ENCODE results near the gene PEX5L. TPM values are rescaled to one million over a fixed set of nuclear protein-coding genes. Genes with fewer than 3 reads are reported as not detected.

The PEX5L gene
- total RNA-seq, 2 experiments from 2014 or later = not detected

DNA sequence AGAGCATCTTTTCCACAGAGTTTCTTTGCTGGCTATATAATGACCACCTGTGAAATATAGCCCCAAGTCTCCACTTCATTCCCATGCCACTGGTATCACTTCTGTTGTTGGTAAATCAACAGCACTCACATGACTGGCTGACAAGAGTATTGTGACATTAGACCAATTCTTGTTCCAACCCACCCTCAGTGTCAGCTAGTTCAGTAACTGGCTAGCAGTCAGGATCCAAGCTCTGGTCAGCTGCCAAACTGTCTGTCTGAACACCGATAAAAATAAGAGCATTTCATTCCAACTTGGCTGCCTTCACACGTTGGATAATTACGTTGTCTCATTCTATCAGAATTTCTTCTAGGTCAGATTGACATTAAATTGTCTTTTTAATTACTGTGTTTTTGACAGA lies 217.4 kb downstream of the PEX5L start:
- H3K4me1 Mint-ChIP-seq (ENCODE audit: low read depth) = no peaks in the 10 kb centered on the region
- Histone ChIP-seq H3K9me3 (ENCODE audit: control insufficient read depth in 1 of 2, insufficient read depth in 1 of 2, low read length in 2 of 2) (no peaks in the 10 kb centered on the region), H3K4me3 (ENCODE audit: low read length) (no peak overlapping the region), H3K27me3 (ENCODE audit: control insufficient read depth in 1 of 2, insufficient read depth in 2 of 2, low read length in 2 of 2) (peaks cover 0 to 4% of the 10 kb centered on the region in 2 experiments), H3K4me1 (ENCODE audit: insufficient read depth, low read length) (no peaks in the 10 kb centered on the region), H3K27ac (ENCODE audit: low read depth in 1 of 2, low read length in 2 of 2) (no peak overlapping the region), H3K36me3 (ENCODE audit: insufficient read depth, low read length) (no peaks in the 10 kb centered on the region)
- H3K4me3 Mint-ChIP-seq = no peak overlapping the region
- no peak overlapping the region for H3K27ac Mint-ChIP-seq
- CTCF ChIA-PET = no interaction called here
- no peaks in the 10 kb centered on the region for H3K9me3 Mint-ChIP-seq
- DNase-seq = no peak
- no peaks in the 10 kb centered on the region for H3K27me3 Mint-ChIP-seq
- no peak for ATAC-seq (ENCODE audit: poor library complexity)
- POLR2A ChIA-PET = no interaction called here
- H3K36me3 Mint-ChIP-seq (ENCODE audit: low read depth) = no peaks in the 10 kb centered on the region
- TF ChIP-seq, protein P1, sequence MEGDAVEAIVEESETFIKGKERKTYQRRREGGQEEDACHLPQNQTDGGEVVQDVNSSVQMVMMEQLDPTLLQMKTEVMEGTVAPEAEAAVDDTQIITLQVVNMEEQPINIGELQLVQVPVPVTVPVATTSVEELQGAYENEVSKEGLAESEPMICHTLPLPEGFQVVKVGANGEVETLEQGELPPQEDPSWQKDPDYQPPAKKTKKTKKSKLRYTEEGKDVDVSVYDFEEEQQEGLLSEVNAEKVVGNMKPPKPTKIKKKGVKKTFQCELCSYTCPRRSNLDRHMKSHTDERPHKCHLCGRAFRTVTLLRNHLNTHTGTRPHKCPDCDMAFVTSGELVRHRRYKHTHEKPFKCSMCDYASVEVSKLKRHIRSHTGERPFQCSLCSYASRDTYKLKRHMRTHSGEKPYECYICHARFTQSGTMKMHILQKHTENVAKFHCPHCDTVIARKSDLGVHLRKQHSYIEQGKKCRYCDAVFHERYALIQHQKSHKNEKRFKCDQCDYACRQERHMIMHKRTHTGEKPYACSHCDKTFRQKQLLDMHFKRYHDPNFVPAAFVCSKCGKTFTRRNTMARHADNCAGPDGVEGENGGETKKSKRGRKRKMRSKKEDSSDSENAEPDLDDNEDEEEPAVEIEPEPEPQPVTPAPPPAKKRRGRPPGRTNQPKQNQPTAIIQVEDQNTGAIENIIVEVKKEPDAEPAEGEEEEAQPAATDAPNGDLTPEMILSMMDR (IDR thresholded peaks at IDR 0.05) = no peak
- intact Hi-C loops (cut with DNase I, micrococcal nuclease) = no loop called here

DNA sequence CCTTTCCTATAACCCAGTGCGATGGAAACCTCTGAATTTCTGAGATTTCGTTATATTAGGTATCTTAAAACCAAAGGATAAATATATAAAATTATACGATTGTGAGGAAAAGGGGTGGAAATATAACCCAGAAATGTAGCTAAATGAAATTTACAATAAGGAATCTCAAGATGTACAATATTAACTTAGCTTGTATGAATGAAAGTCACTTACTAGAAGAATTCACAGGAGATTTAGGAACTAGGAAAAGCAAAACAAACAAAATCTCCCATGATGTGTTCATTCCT lies 224.7 kb downstream of the PEX5L start:
- Mint-ChIP-seq H3K36me3 (ENCODE audit: low read depth) (no peaks in the 10 kb centered on the region), H3K4me3 (no peak overlapping the region), H3K27ac (no peak overlapping the region), H3K4me1 (ENCODE audit: low read depth) (peaks cover 7% of the 10 kb centered on the region), H3K27me3 (no peaks in the 10 kb centered on the region), H3K9me3 (no peaks in the 10 kb centered on the region)
- H3K36me3 ChIP-seq (ENCODE audit: insufficient read depth, low read length) = no peaks in the 10 kb centered on the region
- DNase-seq (no peak), ATAC-seq (ENCODE audit: poor library complexity) (no peak)
- no peaks in the 10 kb centered on the region for H3K4me1 ChIP-seq (ENCODE audit: insufficient read depth, low read length)
- CTCF ChIA-PET = no interaction called here
- TF ChIP-seq, protein P1 (IDR thresholded peaks at IDR 0.05) = no peak
- H3K27ac ChIP-seq (ENCODE audit: low read depth in 1 of 2, low read length in 2 of 2) = no peak overlapping the region
- POLR2A ChIA-PET = no interaction called here
- intact Hi-C loops (cut with DNase I, micrococcal nuclease) = no loop called here
- H3K27me3 ChIP-seq (ENCODE audit: control insufficient read depth in 1 of 2, insufficient read depth in 2 of 2, low read length in 2 of 2) = no peaks in the 10 kb centered on the region
- no peak overlapping the region for H3K4me3 ChIP-seq (ENCODE audit: low read length)
- no peaks in the 10 kb centered on the region for H3K9me3 ChIP-seq (ENCODE audit: control insufficient read depth in 1 of 2, insufficient read depth in 1 of 2, low read length in 2 of 2)

DNA sequence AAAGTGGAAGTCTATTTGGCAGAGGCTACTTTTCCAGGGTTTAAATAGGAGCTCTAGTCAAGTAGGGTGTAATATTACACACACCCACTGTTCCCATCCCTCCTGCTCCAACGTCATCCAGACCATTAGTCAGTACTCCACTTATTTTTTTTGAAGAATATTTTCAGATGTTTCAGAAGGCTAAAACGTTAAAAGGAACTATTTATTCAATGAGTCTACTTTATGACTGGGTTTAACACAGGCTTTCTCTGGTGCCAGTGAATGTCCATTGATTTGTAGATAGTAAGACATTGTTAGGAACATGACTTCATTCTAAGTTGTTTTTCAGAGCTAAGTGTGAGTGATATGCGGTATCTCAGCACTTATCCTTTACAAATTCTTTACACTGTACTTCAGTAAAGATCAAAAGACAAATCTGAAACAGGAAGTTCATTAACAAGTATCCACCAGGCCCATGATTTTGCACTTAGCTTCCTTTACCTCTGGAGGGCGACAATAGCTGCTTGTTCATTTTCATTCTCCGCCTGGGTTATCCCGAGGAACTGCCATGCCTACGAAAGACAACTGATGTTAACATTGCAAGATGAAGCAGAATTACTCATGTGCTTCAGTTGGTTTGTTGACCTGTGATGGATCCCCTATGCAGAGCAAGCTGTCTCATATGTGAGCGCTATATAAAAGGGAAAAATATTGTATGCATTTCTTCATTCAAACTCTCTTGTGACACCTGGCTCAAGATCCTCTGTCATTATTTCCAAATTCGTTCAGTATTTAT lies 225.2 kb downstream of the PEX5L start:
- Mint-ChIP-seq H3K27ac (no peak overlapping the region), H3K36me3 (ENCODE audit: low read depth) (no peaks in the 10 kb centered on the region), H3K4me3 (no peak overlapping the region), H3K27me3 (no peaks in the 10 kb centered on the region), H3K4me1 (ENCODE audit: low read depth) (peaks cover 7% of the 10 kb centered on the region), H3K9me3 (no peaks in the 10 kb centered on the region)
- no peaks in the 10 kb centered on the region for H3K27me3 ChIP-seq (ENCODE audit: control insufficient read depth in 1 of 2, insufficient read depth in 2 of 2, low read length in 2 of 2)
- H3K4me1 ChIP-seq (ENCODE audit: insufficient read depth, low read length) = no peaks in the 10 kb centered on the region
- H3K4me3 ChIP-seq (ENCODE audit: low read length) = no peak overlapping the region
- no peak overlapping the region for H3K27ac ChIP-seq (ENCODE audit: low read depth in 1 of 2, low read length in 2 of 2)
- DNase-seq (peak in 3 of 14 experiments; percentile 24 to 32 (median 26)), ATAC-seq (ENCODE audit: poor library complexity) (no peak)
- TF ChIP-seq, protein P1 (IDR thresholded peaks at IDR 0.05) = no peak
- H3K9me3 ChIP-seq (ENCODE audit: control insufficient read depth in 1 of 2, insufficient read depth in 1 of 2, low read length in 2 of 2) = no peaks in the 10 kb centered on the region
- POLR2A ChIA-PET = no interaction called here
- no peaks in the 10 kb centered on the region for H3K36me3 ChIP-seq (ENCODE audit: insufficient read depth, low read length)
- CTCF ChIA-PET = no interaction called here
- intact Hi-C loops (cut with DNase I, micrococcal nuclease) = no loop called here

Data from CD4-positive, alpha-beta T cell (primary cell).